ENCODE results near the gene NLRP6.

- no peak for TF ChIP-seq CTCF (IDR thresholded peaks at IDR 0.05)
- no peak for TF ChIP-seq POLR2A (IDR thresholded peaks at IDR 0.05)
- TF ChIP-seq POLR2AphosphoS5 (IDR thresholded peaks at IDR 0.05): no peak
Measured at GRCh38 chr11:305844-306211, 27.6 kb downstream of the NLRP6 start.
